SK-N-SH (cell line): ENCODE results near the gene ZNF14. TPM values are rescaled to one million over a fixed set of nuclear protein-coding genes. Genes with fewer than 3 reads are reported as not detected.
A peak's percentile ranks its signal among the peaks of the same experiment; 100 is the strongest.

Experiments
- CTCF ChIA-PET: fragments of 300-600, 350-600 bp; formaldehyde crosslinking; extraction: SDS; loops from one replicate; lab custom pipeline; 2021; lab: Yijun Ruan, JAX
- POLR2A ChIA-PET: fragments of 350-600 bp; sonication (Branson Sonifier 250); formaldehyde crosslinking; extraction: SDS; loops from one replicate; lab custom pipeline; 2020; ENCODE audit warnings: antibody characterized with exemption, inconsistent platforms; lab: Yijun Ruan, JAX
- DNase-seq: peaks from one replicate; pipeline ENCODE4 v3.0.0; 2012
- H2AFZ ChIP-seq: fragments of 200-600 bp; sonication (generic); 2 replicates; pipeline ENCODE4 v1.8.1; 2016; ENCODE audit warnings: antibody characterized with exemption, mild to moderate bottlenecking, low read depth
- H3F3A ChIP-seq: fragments of 200-600 bp; sonication (generic); replicated peaks from 2 replicates; pipeline ENCODE3; 2016; ENCODE audit warnings: antibody characterized with exemption, mild to moderate bottlenecking; ENCODE audit not compliant: insufficient read depth
- H3K27ac ChIP-seq, 2 experiments: fragments of 200-500 bp in 1 of 2; fragments of 200-600 bp in 1 of 2; sonication (Bioruptor generic) in 1 of 2; sonication (generic), shearing (Covaris generic) in 1 of 2; 2 replicates each; pipeline versions ENCODE4 v1.5.1 to v1.6.1; 2014 to 2016; ENCODE audit warnings: low read depth in 2 of 2, inconsistent platforms in 1 of 2, low read length in 1 of 2, mild to moderate bottlenecking in 1 of 2, mixed read lengths in 1 of 2
- H3K27me3 ChIP-seq: fragments of 200-600 bp; sonication (generic), shearing (Covaris generic); 2 replicates; pipeline ENCODE4 v1.6.1; 2016; ENCODE audit warnings: mixed run types; ENCODE audit not compliant: insufficient read depth
- H3K36me3 ChIP-seq, 2 experiments: fragments of 200-500 bp in 1 of 2; fragments of 200-600 bp in 1 of 2; sonication (Bioruptor generic) in 1 of 2; sonication (generic) in 1 of 2; replicated peaks in 1 of 2; 2 replicates each; pipeline versions ENCODE3 to v1.5.1; 2014 to 2016; ENCODE audit warnings: low read length in 1 of 2, mild to moderate bottlenecking in 1 of 2; ENCODE audit not compliant: insufficient read depth in 2 of 2, control insufficient read depth in 1 of 2
- H3K4me1 ChIP-seq, 2 experiments: fragments of 200-500 bp in 1 of 2; fragments of 200-600 bp in 1 of 2; sonication (Bioruptor generic) in 1 of 2; sonication (generic), shearing (Covaris generic) in 1 of 2; 2 replicates each; pipeline versions ENCODE4 v1.5.1 to v1.6.1; 2014 to 2016; ENCODE audit warnings: low read depth in 1 of 2, low read length in 1 of 2, mixed run types in 1 of 2; ENCODE audit not compliant: insufficient read depth in 2 of 2, control insufficient read depth in 1 of 2
- H3K4me2 ChIP-seq: fragments of 200-600 bp; sonication (generic), shearing (Covaris generic); 2 replicates; pipeline ENCODE4 v1.6.1; 2017; ENCODE audit warnings: mixed run types
- H3K4me3 ChIP-seq, 2 experiments: fragments of 200-500 bp in 1 of 2; fragments of 200-600 bp in 1 of 2; sonication (Bioruptor generic) in 1 of 2; sonication (generic), shearing (Covaris generic) in 1 of 2; 2 replicates each; pipeline versions ENCODE4 v1.5.1 to v1.8.1; 2014 to 2016; ENCODE audit warnings: low read depth in 2 of 2, inconsistent platforms in 1 of 2, low read length in 1 of 2, mild to moderate bottlenecking in 1 of 2, mixed read lengths in 1 of 2, moderate library complexity in 1 of 2
- H3K79me2 ChIP-seq: fragments of 200-600 bp; sonication (generic); 2 replicates; pipeline ENCODE4 v1.8.1; 2017; ENCODE audit warnings: mild to moderate bottlenecking; ENCODE audit not compliant: insufficient read depth
- H3K9ac ChIP-seq: fragments of 200-600 bp; sonication (generic); 2 replicates; pipeline ENCODE4 v1.6.1; 2017; ENCODE audit warnings: mixed run types
- H3K9me2 ChIP-seq: fragments of 200-600 bp; sonication (generic); 2 replicates; pipeline ENCODE4 v1.6.1; 2017; ENCODE audit warnings: mixed run types
- H3K9me3 ChIP-seq: fragments of 200-600 bp; sonication (generic); 2 replicates; pipeline ENCODE4 v1.6.1; 2017; ENCODE audit warnings: mixed run types, mild to moderate bottlenecking, moderate library complexity
- H4K20me1 ChIP-seq: fragments of 200-600 bp; sonication (generic); 2 replicates; pipeline ENCODE4 v1.6.1; 2017; ENCODE audit warnings: mild to moderate bottlenecking, mixed run types; ENCODE audit not compliant: insufficient read depth
- EZH2phosphoT487 ChIP-seq: fragments of 200-600 bp; sonication (generic); IDR thresholded peaks from 2 replicates; pipeline ENCODE4 v1.6.1; 2017; ENCODE audit warnings: low read depth, mixed run types, mild to moderate bottlenecking, antibody characterized with exemption, moderate library complexity, borderline replicate concordance
- FOSL2 ChIP-seq: IDR thresholded peaks from 2 replicates; pipeline ENCODE4 v1.4.0; 2012; ENCODE audit warnings: low read depth, mild to moderate bottlenecking, moderate library complexity, borderline replicate concordance
- FOXJ3 ChIP-seq: sonication (generic); formaldehyde crosslinking; IDR thresholded peaks from 2 replicates; pipeline ENCODE4 v1.5.1; 2020; ENCODE audit warnings: mild to moderate bottlenecking, missing genetic modification reagents
- GABPA ChIP-seq: IDR thresholded peaks from 2 replicates; pipeline ENCODE4 v1.4.0; 2012; ENCODE audit warnings: low read depth, mild to moderate bottlenecking
- GATA2 ChIP-seq: sonication (generic); formaldehyde crosslinking; IDR thresholded peaks from 2 replicates; pipeline ENCODE4 v1.5.0; 2020; ENCODE audit warnings: mild to moderate bottlenecking, missing genetic modification reagents
- JUND ChIP-seq: IDR thresholded peaks from 2 replicates; pipeline ENCODE4 v1.4.0; 2012
- MAX ChIP-seq: IDR thresholded peaks from 2 replicates; pipeline ENCODE4 v1.4.0; 2012; ENCODE audit warnings: low read depth
- MEF2A ChIP-seq: IDR thresholded peaks from 2 replicates; pipeline ENCODE4 v1.4.0; 2012; ENCODE audit warnings: low read depth, borderline replicate concordance
- MXI1 ChIP-seq: IDR thresholded peaks from 2 replicates; pipeline ENCODE4 v1.6.1; 2012; ENCODE audit warnings: mild to moderate bottlenecking, low read depth, low read length, improper control_type of control experiment
- NRF1 ChIP-seq: IDR thresholded peaks from 2 replicates; pipeline ENCODE4 v1.6.1; 2012; ENCODE audit warnings: low read depth, mild to moderate bottlenecking, low read length
- PBX3 ChIP-seq: IDR thresholded peaks from 2 replicates; pipeline ENCODE4; 2012
- POLR2AphosphoS5 ChIP-seq: IDR thresholded peaks from 2 replicates; pipeline ENCODE4 v1.6.1; 2012; ENCODE audit warnings: low read depth, low read length
- RCOR1 ChIP-seq: fragments of 150-350 bp; IDR thresholded peaks from 2 replicates; pipeline ENCODE4 v1.6.1; 2017; ENCODE audit warnings: antibody characterized with exemption, low read length
- RFX5 ChIP-seq: IDR thresholded peaks from 2 replicates; pipeline ENCODE4 v1.6.1; 2012; ENCODE audit warnings: mild to moderate bottlenecking, improper control_type of control experiment, low read length
- RXRA ChIP-seq: IDR thresholded peaks from 2 replicates; pipeline ENCODE4 v1.4.0; 2012; ENCODE audit warnings: low read depth, mild to moderate bottlenecking, borderline replicate concordance
- SMC3 ChIP-seq: IDR thresholded peaks from 2 replicates; pipeline ENCODE4 v1.6.1; 2012; ENCODE audit warnings: low read depth, low read length, improper control_type of control experiment
- TCF12 ChIP-seq: IDR thresholded peaks from 2 replicates; pipeline ENCODE4 v1.4.0; 2012
- TEAD4 ChIP-seq: IDR thresholded peaks from 2 replicates; pipeline ENCODE4 v1.4.0; 2012; ENCODE audit warnings: mild to moderate bottlenecking, borderline replicate concordance; ENCODE audit not compliant: insufficient read depth
- USF1 ChIP-seq: IDR thresholded peaks from 2 replicates; pipeline ENCODE4 v1.4.0; 2012; ENCODE audit warnings: low read depth, borderline replicate concordance
- USF2 ChIP-seq: fragments of 150-350 bp; IDR thresholded peaks from 2 replicates; pipeline ENCODE4 v1.6.1; 2017; ENCODE audit warnings: antibody characterized with exemption, low read length, low read depth, borderline replicate concordance
- WGBS: methylation state at CpG from one replicate; pipeline ENCODE4 v1.1.6; 2017; ENCODE audit warnings: low lambda C conversion rate; 5-methylcytosine and 5-hydroxymethylcytosine counted together
- polyA plus RNA-seq, 3 experiments: library from polyadenylated mRNA; depleted of rRNA; stranded (reverse); fragments of >200 nt; gene quantifications; 2 replicates each; pipeline ENCODE4 v1.2.3, GENCODE V29; 2012

ZNF14 gene
- polyA plus RNA-seq, 1 of the 3 experiments (the other 2 are of a cell fraction), result 1.1 TPM

GRCh38 chr19:19737559-19738332 is 4.8 kb upstream of the ZNF14 start:
- Histone ChIP-seq H3K4me2 (no peak overlapping the region), H3K36me3 (no peaks in the 10 kb centered on the region), H3K9me3 (no peaks in the 10 kb centered on the region), H3K27ac (no peak overlapping the region), H3K9ac (no peak overlapping the region), H3K4me1 (no peaks in the 10 kb centered on the region), H3K27me3 (no peaks in the 10 kb centered on the region), H3K79me2 (0 out of 2 replicates have a peak, but pooled peaks cover under 1% of the 10 kb centered on the region), H4K20me1 (no peaks in the 10 kb centered on the region), H3F3A (peaks cover 3% of the 10 kb centered on the region), H2AFZ (no peak overlapping the region), H3K9me2 (no peaks in the 10 kb centered on the region), H3K4me3 (no peak overlapping the region)
- DNase-seq, result peak; percentile 4
- TF ChIP-seq NRF1 (no peak), USF1 (no peak), RFX5 (no peak), MXI1 (no peak), MEF2A (no peak), EZH2phosphoT487 (no peak), FOSL2 (no peak), TEAD4 (no peak), SMC3 (no peak), TCF12 (no peak), USF2 (no peak), GATA2 (CRISPR knock-in tag) (no peak), MAX (no peak), RCOR1 (no peak), POLR2AphosphoS5 (no peak), PBX3 (no peak), FOXJ3 (CRISPR knock-in tag) (no peak), GABPA (no peak), JUND (no peak), RXRA (no peak)
- ChIA-PET CTCF (interaction anchor here (1.0 kb wide), 1 partner anchor 10 kb away, joined by 3 read pairs; no protein-coding TSS in a partner anchor), POLR2A (no interaction called here)
- 15% methylated on average over 3 of the region's 8 CpGs for WGBS
